Stimulated activated CD8-positive, alpha-beta memory T cell treated with anti-CD3 and anti-CD28 coated beads, Interleukin-2, amount 100 ng/mL, for 48 hours (primary cell): ENCODE data around the gene HOXA7.

Experiments used
- DNase-seq, 2 donors: peaks; one replicate each; pipeline ENCODE4 v3.0.0-alpha.2; 2020; ENCODE audit warnings: low read depth in 2 of 2

HOXA7 gene

GRCh38 chr7:27170426-27171324, 14.2 kb upstream of the HOXA7 start:
- no peak for DNase-seq

- DNase-seq, result no peak
Measured at GRCh38 chr7:27169658-27170425, 13.4 kb upstream of the HOXA7 start.

- no peak for DNase-seq
Measured at GRCh38 chr7:27168265-27168947, 11.9 kb upstream of the HOXA7 start.

GRCh38 chr7:27167916-27168264, 11.4 kb upstream of the HOXA7 start:
- no peak for DNase-seq

- no peak for DNase-seq
Measured at GRCh38 chr7:27166531-27167505, 10.3 kb upstream of the HOXA7 start.

- DNase-seq, result no peak
Measured at GRCh38 chr7:27165996-27166530, 9.6 kb upstream of the HOXA7 start.

- DNase-seq, result no peak
Measured at GRCh38 chr7:27165089-27165995, 8.9 kb upstream of the HOXA7 start, which contains the start of gene HOXA9. Gene HOXA9, minus strand, starts transcription at chr7:27165537. Its CDS starts 80 bp downstream, at chr7:27165457.

GRCh38 chr7:27164367-27165088, 8.1 kb upstream of the HOXA7 start:
- DNase-seq, result no peak

GRCh38 chr7:27164045-27164366, 7.5 kb upstream of the HOXA7 start:
- DNase-seq, result no peak

- no peak for DNase-seq
Measured at GRCh38 chr7:27163288-27164044, 7.0 kb upstream of the HOXA7 start.

- no peak for DNase-seq
Measured at GRCh38 chr7:27162561-27163287, 6.2 kb upstream of the HOXA7 start.

GRCh38 chr7:27161721-27162560, 5.5 kb upstream of the HOXA7 start:
- no peak for DNase-seq

GRCh38 chr7:27161214-27161720, 4.8 kb upstream of the HOXA7 start:
- DNase-seq, result no peak

- peak; percentile 74 to 77 for DNase-seq
Measured at GRCh38 chr7:27160546-27161213, 4.2 kb upstream of the HOXA7 start.

- DNase-seq, result no peak
Measured at GRCh38 chr7:27160145-27160545, 3.7 kb upstream of the HOXA7 start.
